ENCODE data around the gene TMOD3. TPM values are rescaled to one million over a fixed set of nuclear protein-coding genes. Genes with fewer than 3 reads are reported as not detected.

TMOD3 gene
- total and polyA plus RNA-seq, 2 donors (not counting 3 experiments of a cell fraction or from before 2014, with no cell fraction given) = 10.4 to 64.3 TPM

- Histone ChIP-seq H3K9me3 (replicated peaks; ENCODE audit: control insufficient read depth, insufficient read depth, low read length) (no peaks in the 10 kb centered on the region), H3K36me3 (ENCODE audit: control insufficient read depth in 2 of 2, extremely low read depth in 1 of 2, insufficient read depth in 2 of 2, low read length in 2 of 2) (no peaks in the 10 kb centered on the region), H2AFZ (ENCODE audit: low read depth, low read length) (no peak overlapping the region), H3K4me3 (replicated peaks in 1 of 3; ENCODE audit: insufficient read depth in 1 of 3, low read depth in 1 of 3, low read length in 3 of 3) (no peak overlapping the region), H3K4me1 (ENCODE audit: control insufficient read depth, extremely low read depth, insufficient read depth, low read length) (no peaks in the 10 kb centered on the region), H3K27ac (ENCODE audit: insufficient read depth, low read depth, low read length) (no peak overlapping the region), H3K9me1 (replicated peaks; ENCODE audit: control insufficient read depth, extremely low read depth, insufficient read depth, low read length) (no peaks in the 10 kb centered on the region), H3K27me3 (ENCODE audit: control insufficient read depth in 2 of 2, insufficient read depth in 2 of 2, low read length in 2 of 2) (peaks cover 0 to 3% of the 10 kb centered on the region in 2 experiments), H3K9ac (replicated peaks; ENCODE audit: extremely low read depth, insufficient read depth, low read length) (no peak overlapping the region), H3K4me2 (ENCODE audit: insufficient read depth, low read length) (no peak overlapping the region), H4K20me1 (replicated peaks; ENCODE audit: control insufficient read depth, extremely low read depth, insufficient read depth, low read length) (no peaks in the 10 kb centered on the region), H3K79me2 (ENCODE audit: control insufficient read depth, insufficient read depth, low read length) (no peaks in the 10 kb centered on the region)
- intact Hi-C loops (cut with micrococcal nuclease) (loop anchor here (5.0 to 10.0 kb wide), 2 partner anchors 354 to 447 kb away; no protein-coding TSS in a partner anchor), dilution Hi-C loops (cut with MboI; ENCODE audit: extremely low pct_ligation_motif_present, low sequenced_read_pairs) (no loop called here)
- no peak for FAIRE-seq
- no peak for TF ChIP-seq MYC (IDR thresholded peaks at IDR 0.05; ENCODE audit: low read depth, low read length)
- no peak for TF ChIP-seq FOS (IDR thresholded peaks at IDR 0.05; ENCODE audit: borderline replicate concordance, insufficient read depth, low read length)
- TF ChIP-seq, protein P1, sequence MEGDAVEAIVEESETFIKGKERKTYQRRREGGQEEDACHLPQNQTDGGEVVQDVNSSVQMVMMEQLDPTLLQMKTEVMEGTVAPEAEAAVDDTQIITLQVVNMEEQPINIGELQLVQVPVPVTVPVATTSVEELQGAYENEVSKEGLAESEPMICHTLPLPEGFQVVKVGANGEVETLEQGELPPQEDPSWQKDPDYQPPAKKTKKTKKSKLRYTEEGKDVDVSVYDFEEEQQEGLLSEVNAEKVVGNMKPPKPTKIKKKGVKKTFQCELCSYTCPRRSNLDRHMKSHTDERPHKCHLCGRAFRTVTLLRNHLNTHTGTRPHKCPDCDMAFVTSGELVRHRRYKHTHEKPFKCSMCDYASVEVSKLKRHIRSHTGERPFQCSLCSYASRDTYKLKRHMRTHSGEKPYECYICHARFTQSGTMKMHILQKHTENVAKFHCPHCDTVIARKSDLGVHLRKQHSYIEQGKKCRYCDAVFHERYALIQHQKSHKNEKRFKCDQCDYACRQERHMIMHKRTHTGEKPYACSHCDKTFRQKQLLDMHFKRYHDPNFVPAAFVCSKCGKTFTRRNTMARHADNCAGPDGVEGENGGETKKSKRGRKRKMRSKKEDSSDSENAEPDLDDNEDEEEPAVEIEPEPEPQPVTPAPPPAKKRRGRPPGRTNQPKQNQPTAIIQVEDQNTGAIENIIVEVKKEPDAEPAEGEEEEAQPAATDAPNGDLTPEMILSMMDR (IDR thresholded peaks at IDR 0.05; ENCODE audit: extremely low read depth in 1 of 2, insufficient read depth in 1 of 2, low read depth in 1 of 2, low read length in 2 of 2) = no peak
- no peak for TF ChIP-seq JUN (IDR thresholded peaks at IDR 0.05; ENCODE audit: borderline replicate concordance, insufficient read depth, insufficient read length, low read depth)
- no peak for TF ChIP-seq POLR2AphosphoS5 (IDR thresholded peaks at IDR 0.05; ENCODE audit: insufficient read depth, low read depth, low read length)
- no peak for TF ChIP-seq GATA2 (IDR thresholded peaks at IDR 0.05; ENCODE audit: insufficient read depth, insufficient read length, low read depth, low read length)
- BruUV-seq (replicated peaks) = no TSS peak
- CTCF ChIA-PET = interaction anchor here (0.7 to 10.1 kb wide), 5 partner anchors 108 to 955 kb away, joined by 3 to 942 read pairs (median 3); no protein-coding TSS in a partner anchor
- no peak for DNase-seq (ENCODE audit: low read depth, low spot score)
- POLR2A ChIA-PET = interaction anchor here (0.5 kb wide), 1 partner anchor 131 kb away, joined by 3 read pairs; no protein-coding TSS in a partner anchor
These were observed 48.8 kb upstream of the TMOD3 start for GRCh38 chr15:51780636-51781035.
